ENCODE data around the gene TNIK.

DNA sequence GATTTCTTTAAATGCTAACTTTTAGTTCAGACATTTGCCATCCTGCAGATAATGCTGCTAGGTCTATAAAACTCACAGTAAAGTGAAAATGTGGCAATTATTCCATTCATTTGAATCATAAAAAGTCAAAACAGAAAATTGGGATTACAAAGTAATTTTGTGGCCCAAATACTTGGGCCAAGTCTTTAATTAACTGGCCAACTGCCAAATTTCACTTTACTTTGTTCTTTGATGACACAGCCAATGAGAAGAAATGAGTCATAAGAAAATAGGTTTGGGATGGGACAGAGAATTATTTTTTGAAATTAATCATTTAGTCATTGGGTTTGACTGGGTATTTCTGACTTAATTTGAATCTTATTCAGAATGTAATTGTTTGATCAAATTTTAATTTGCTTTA is 343.8 kb downstream of the TNIK start:
- TF ChIP-seq MYC (IDR thresholded peaks at IDR 0.05; ENCODE audit: low read depth, low read length) (no peak), POLR2A (IDR thresholded peaks at IDR 0.05; ENCODE audit: extremely low read depth, insufficient read length) (no peak)

Measured in NB4 (cell line).